Astrocyte of the hippocampus (primary cell): ENCODE measurements around the gene DOK6.
"Not testable (repeated sequence)": the region's sequence is repeated elsewhere in the genome, so short reads cannot be mapped to it uniquely, and the experiment has no call there.

ENCODE experiments used
- DNase-seq: peaks from one replicate; pipeline ENCODE4 v3.0.0; 2011; ENCODE audit warnings: low read depth, low spot score

DOK6 gene

DNA sequence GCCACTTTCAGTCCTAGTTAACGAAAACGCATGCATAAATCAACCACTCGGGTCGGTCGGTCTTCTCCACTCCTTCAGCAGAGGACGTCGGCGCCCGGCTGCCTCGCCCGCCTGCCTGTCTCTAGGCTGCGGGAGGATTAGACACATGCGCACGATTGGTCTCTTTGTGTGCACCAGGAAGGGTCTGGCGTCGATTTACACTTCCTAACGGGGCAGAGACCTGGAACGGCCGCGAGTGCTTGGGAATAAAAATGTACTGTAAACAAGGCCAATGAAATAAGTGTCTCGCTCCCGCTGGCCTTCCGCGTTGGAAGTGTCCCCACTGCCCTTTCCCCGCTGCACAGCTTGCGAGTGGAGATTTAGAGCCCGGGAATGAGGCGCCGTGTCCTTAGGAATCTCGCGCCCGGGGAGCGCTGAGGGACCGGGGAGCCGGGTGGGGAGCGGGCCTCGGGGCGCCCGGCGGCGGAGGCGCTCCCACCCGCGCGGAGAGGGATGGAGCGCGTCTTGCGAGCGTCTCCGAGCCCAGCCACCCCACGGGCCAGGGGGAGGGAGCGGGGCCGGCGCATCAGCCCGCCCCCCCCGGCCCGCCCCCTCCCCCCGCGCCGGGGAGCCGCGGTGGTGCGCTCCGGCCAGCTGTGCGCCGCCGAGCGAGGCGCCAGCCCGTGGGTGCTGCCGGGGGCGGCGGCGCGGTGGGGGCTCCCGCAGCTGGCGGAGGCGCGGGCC lies at the start of gene DOK6:
TSS of gene DOK6 (plus strand) at position 636 of the 723 bp plus-strand sequence.
- DNase-seq, result peak; percentile 87

DNA sequence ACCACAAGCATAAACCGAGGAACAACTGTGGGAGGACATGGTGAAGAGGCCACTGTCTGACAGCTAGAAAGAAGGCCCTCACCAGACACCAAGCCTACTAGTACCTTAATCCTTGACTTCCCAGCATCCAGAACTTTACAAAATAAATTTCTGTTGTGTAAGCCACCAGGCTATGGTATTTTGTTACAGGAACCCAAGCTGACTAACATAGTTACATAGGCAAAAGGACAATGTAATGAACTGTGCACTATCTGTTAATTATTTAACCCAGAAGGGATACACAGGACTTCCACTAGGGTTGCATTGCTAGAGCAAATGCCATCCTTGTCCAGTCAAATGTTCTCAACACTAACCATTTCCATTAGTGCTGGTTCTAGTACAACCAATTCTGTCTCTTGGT lies 47.7 kb upstream of the DOK6 start:
- DNase-seq, result no peak

DNA sequence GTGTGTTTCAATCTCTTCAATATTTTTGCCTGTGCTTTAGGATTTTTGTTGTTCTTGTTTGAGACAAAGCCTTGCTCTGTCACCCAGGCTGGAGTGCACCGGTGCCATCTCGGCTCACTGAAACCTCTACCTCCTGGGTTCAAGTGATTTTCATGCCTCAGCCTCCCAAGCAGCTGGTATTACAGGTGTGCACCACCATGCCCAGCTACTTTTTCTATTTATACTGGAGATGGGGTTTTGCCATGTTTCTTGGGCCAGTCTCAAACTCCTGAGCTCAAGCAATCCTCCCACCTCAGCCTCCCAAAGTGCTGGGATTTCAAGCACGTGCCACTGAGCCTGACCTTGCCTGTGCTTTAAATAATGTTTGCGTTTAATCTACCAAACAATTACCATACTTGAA lies 43.1 kb upstream of the DOK6 start:
- DNase-seq, result no peak

DNA sequence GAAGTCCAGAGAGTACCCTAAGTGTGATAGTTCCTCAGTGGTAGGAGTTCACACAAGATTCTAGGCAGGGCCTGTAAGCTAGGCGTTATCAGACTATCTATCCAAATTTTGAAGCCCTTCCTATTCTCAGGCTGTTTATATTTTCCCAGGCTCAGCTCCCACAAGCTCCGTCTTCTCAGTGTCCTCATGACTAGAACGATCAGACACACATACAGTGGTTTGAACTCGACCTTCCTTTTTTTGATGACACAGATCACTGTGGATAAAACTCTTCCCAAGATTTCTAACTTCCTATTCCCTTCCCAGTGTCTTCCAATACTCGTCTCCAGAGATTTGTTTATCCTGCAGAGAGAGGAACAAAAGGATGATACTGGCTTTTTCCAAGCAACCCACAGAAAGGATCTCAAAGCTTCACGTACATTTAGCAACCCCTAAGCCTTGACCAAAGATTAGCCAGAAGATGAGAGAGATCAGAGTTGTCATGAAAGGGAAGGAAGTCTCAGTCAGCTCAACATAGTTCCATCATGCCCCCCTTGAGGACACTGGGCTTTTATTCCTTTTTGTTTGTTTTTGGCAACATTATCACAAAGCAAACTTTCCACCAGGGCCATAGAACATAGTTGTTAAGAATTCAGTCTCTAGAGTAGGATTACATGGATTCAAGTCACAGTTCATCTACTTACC lies 42.3 kb upstream of the DOK6 start:
- no peak for DNase-seq

DNA sequence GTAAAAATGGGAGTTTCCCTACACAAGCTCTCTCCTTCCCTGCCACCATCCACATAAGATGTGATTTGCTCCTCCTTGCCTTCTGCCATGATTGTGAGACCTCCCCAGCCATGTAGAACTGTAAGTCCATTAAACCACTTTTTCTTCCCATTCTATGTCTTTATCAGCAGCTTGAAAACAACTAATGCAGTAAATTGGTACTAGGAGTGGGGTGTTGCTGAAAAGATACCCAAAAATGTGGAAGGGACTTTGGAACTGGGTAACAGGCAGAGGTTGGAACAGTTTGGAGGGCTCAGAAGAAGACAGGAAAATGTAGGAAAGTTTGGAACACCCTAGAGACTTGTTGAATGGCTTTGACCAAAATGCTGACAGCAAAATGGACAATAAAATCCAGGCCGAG lies 40.9 kb upstream of the DOK6 start:
- DNase-seq, result not testable (repeated sequence)

DNA sequence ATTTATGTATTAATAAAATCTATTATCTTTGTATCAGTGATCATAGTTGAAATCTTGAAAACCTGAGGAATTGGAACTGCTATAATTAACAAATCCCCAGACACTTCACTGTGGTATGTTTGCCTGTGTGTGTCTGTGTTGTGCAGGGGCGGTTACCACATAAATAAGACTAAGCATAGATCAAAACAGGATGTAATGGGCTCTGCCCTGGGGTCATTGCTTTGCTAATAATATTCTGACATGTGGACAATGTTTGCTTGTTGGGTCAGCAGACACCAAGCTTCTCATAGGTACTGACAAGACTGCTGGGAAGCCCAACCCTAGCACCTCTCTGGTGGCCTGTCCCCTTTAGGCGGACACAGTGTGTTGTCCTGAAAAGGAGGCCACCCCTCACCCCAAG lies 35.8 kb upstream of the DOK6 start:
- DNase-seq, result no peak

DNA sequence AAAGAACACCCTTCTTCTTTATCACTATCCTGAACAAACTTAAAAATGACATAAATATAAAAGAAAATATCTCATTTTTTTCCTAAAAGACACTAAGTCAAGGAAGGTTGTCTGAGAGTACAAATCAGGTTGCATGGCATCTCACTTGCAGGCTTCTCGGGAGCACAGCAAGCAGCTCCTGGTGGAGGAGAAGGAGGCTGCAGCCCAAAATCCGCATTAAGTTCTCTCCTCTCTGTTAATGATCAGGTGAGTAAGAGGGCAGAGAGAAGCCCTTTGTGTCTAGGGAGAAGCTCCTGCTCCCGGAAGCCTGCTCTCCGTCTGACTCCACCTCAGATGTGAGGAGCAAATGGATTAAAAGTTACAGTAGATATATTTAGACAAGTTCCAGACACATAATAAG lies 35.0 kb upstream of the DOK6 start:
- no peak for DNase-seq

DNA sequence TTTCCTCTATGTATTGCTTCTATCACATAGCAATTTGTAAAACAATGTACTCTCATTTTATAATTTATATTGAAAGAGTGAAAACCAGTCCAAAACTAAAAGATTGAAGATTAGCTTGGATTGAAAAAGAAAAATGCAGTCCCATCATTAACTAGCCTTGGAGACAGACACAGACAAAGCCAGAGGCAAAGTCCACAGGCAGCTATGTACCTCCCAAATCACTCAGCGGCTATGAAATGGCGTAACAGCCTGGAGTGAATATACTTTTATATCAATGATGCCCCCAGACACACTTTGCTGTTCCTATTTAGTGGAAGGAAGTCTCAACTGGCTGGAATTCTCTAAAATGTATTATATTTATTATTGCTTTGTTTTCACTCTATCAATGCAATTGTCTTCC lies 33.6 kb upstream of the DOK6 start:
- DNase-seq, result no peak

DNA sequence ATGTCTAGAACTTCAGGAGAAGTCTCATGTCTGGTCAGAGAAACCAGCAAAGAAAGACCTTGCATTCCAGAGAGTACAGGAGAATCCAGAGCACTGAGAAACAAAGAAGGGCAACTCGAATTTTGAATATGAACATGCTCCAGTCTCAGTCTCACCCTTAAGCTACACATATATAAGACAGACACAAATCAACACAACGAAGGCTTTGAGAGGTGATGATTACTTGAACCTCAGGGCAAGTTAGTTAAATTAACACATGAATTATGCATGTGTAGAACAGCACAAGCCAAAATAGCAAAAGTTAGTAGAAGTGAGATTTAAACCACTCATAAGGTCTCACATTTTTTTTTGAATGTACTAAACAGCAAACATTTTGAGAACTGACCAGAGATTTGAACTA lies 29.0 kb upstream of the DOK6 start:
- no peak for DNase-seq

DNA sequence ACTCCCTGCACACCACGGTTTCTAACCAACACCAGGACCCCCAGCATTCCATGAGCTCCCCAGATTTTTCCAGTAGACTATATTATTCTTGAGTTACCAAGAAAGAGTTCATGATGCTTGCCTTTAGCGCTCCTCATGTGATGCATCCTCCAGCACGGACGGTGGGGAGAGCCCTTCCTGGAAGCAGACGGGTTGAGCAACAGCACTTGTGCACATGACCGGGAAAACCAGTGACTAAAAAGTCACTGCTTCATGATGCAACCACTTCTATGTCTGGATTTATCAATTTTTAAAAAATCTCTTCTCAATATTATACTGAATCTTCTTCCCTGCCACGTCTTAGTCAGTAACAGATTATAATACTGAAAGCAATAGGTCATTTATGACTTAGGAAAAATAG lies 20.4 kb upstream of the DOK6 start:
- no peak for DNase-seq

DNA sequence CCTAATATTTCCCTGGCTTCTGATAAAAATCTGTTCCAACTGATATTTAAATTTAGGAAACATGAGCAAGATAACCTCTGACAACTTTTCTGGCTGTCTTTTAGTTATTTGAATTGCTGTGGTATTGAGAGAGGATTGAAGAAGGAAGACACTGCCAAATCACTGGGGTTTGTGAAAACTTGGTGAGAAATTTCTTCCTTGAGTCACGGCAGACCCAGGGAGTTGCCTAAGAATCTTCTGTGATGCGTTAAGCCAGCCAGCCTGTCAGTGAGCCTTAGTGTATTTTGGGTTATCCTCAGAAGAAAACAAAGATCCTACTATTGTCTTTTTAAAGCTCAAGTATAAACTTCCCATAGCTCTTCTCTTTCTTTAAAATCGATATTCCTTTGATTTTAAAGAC lies 17.5 kb upstream of the DOK6 start:
- DNase-seq, result peak; percentile 7

DNA sequence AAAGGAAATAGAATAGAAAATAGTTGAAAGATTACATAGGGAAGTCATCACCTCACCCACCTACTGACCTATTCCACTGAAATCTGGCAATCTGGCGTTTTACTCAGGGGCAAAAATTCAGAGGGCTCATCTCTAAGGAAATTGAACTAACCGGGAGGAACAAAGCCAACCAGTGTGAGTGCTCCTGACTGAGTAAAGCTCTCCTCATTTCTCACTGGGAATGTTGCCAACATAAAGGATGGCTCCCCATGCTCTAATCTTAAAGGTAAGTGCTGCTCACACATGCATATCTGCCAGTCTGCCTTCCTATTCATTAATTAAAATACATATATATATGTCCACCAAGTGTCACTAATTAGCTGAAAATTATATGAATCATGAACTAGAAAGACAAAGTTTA lies 13.5 kb upstream of the DOK6 start:
- DNase-seq, result no peak

DNA sequence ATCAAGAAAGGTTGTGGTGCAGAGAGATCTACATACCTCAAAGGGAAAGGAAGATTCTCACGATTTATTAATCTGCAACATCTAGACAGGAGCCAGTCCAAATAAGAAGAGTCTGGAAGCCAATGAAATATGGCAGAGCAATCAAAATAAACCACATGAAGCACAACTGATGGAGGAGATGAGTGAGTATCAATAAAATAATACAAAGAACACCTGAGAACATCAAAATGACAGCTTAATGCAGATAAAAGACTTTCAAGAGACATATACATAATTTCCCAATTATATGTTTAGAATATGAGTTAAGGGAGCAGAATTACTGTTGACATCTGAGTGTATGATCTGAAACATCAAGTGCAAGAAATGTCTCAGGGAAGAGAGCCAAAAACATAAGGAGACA lies 12.5 kb upstream of the DOK6 start:
- no peak for DNase-seq

DNA sequence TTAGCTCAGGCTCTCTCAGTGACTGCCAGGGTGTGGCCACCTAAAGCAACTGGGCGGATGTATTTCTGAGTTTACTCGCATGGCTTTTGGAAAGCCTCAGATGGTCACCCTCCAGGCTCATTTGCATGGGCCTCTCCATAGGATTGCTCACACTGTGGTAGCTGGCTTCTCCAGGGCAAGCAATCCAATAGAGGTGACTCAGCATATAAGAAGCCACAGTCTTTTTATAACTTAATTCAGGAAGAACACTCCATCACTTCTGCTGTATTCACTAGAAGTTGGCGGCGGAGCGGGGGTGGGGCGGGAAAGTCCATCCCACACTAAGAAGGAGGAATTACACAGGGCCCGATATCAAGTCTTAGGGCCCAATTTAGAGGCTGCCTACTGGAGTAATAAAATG lies 3.6 kb upstream of the DOK6 start:
- DNase-seq, result peak; percentile 65

DNA sequence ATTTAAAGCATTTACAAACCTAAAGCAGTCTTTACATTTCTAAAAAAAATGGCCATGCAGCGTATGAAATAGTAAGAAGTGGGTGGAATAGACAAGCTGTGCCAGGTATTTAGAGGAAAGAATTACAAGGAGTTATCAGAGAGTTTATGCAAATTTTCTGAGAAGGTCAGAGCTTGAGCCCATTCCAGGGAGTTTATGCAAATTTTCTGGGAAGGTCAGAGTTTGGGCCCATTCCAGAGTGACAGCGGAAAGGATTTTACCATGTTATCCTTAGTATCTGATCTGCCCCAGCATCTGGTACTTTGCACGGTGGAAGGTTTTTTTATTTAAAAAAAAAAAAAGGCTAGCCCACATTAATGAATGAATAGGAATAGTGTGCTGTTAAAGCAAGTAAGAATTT lies 1.4 kb upstream of the DOK6 start:
- peak; percentile 1 for DNase-seq

DNA sequence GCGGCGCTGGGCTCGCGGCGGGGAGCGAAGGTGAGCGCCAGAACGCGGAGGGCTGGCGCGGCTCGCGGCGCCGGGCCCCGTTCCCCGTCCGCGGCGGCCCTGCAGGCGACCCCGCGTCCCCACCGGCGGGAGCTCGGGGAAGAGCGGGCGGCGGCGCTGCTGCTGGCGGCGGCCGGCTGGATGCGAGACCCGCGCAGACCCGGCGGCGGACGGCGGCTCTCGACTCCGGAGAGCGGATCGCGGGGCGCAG lies 213 bp downstream of the DOK6 start:
- DNase-seq, result peak; percentile 75

DNA sequence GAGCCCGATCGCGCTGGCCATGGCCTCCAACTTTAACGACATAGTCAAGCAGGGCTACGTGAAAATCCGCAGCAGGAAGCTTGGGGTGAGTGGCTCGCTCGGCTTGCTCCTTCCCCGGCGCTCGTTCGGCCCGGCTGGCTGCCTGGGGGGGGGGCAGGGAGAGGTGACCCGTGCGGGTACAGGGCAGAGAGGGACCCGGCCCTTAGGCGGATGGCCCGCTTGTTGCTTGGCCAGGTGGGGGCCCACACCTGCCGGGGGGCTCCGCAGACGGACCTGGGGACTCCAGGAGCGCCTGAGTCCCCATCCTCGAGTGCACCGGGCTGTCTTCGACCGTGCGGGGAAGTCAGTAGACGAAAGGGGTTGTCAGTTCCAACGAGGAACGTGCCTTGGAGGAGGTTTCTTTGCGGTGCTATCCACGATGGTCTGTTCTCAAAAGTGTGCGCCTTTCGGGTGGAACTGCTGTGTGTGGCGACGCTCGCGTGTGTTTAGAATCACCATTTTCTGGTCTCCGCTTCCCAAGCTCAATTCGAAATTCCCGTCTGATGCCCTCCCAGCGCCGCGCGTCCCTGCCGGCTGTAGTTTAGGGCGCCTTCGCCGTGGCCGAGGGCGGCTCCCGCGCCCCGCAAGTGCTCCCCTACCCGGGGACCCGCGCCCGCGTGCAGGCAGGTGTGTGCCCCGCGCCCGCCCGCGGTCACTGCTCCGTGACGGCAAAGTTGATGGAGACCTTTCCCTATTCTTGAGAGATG lies 711 bp downstream of the DOK6 start:
- peak; percentile 53 for DNase-seq

DNA sequence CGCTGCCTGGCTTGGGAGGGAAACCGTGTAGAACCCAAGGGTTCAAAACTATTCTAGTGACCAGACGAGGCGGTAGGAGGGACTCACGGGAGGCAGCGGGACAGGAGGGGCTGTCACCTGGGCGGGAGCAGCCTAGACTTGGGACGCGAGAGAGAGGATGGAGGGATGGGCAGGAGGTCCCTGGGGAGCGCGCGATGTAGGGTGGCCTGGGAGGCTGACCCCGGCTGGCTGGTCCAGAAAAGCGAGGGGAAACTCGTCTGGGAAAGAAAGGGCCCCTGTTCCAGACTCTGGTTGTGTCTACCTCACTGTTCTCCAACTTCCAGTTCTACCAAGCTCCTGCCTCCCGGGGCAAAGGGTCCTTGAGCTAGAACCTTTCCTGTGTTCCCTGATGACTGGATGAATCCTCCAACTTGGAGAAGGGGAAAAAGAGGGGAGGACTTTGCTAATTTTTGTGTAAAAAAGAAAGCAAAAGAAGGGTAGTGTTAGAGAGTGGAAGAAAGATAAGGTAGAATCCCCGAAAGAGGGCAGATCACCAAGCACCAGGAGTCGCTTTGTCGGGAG lies 1.4 kb downstream of the DOK6 start:
- DNase-seq, result no peak

DNA sequence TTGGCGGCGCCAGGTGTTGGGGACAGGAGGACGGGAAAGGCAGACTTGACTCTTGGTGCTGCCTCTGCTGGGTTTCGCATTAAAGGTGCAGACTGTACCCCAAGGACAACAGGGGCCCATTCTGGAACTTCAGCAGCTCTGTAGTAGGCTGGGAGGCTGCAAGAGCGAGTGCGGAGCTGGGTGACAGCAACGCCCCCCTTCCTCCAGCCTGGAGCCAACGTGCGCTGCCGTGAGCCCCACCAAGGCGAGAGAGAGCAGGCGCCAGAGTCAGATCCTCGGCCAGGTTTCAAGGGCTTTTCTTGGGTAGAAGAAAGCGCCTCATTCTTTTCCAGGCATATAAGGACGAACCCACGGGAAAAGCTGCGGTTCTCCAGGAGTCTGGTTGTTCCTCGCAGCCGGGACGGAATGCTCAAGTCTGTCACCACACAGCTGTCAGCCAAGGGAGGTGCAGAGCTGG lies 1.9 kb downstream of the DOK6 start:
- peak; percentile 26 for DNase-seq

DNA sequence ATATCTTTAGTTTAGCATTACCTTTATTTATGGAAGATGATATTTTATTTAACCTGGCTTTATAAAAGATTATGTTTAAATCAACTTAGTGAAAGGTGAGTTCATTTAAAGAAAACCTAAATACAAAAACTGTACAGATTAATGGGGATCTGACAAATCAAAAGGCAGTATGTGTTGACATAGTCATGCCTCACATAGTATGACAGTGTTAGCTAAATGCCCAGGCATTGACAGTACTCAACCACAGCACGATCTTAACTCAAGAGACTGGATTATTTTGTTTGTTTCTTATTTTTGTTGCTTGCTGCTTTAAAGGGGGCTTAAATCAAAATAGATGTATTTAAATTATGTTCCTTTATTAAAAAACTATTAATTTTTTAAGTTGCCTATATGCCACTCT lies 7.8 kb downstream of the DOK6 start:
- DNase-seq, result no peak

DNA sequence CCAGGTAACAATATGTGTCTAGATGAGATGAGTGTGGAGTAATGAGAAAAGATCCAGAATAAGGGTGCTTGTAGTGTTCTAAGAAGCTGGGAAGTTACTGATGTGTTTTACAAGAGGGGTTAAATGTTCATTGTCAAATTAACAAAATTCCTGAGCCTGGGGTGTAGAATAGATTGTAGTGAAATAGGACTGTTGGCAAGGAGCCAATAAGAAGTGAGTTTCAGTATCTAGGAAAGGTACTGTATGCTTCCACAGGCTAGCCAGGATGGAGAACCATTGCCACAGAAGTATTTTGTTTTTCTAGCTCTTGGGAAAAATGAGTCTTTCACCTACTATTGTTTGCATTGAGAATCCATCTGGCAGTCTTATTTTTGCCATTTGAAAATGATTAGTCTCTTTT lies 10.5 kb downstream of the DOK6 start:
- DNase-seq, result no peak

DNA sequence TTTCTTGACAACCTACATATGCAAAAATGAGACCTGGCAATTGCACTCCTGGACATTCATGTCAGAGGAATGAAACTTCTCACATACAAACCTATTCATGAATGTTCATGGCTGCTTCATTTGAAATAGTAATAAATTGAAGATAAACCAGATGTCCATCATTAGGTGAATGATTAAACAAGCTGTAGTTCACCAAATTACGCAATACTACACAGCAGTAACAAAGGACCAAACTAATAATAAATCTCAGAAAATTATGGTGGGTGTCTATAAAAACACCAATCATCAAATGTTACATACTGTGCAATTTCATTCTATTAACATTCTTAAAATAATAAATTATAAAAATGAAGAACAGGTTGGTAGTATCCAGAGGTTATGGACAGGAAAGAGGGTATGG lies 13.5 kb downstream of the DOK6 start:
- no peak for DNase-seq

DNA sequence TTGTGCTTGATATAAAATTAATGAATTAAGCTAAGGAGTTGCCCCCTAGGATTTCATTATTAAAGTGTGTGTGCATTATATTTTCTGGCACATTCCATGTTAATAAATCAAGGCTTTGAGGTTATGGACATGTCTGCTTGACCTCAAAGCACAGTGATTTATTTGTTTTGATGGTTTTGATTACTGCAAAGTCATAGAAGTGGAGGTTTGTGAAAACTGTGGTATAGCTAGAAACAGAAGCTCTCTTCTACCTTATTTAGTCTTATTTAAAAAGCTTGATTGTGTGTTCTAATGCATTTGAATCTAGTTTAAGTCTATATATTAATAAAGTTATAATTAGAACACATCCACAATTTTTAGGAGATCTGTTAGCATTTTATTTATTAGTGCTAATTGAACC lies 32.2 kb downstream of the DOK6 start:
- DNase-seq, result no peak
